H1 (cell line): ENCODE measurements around the gene NDUFB10. TPM values are rescaled to one million over a fixed set of nuclear protein-coding genes. Genes with fewer than 3 reads are reported as not detected.

Experiments used
- CTCF ChIA-PET: fragments of 300-600 bp; sonication (Branson Sonifier 250); formaldehyde crosslinking; loops from one replicate; lab custom pipeline; 2021; ENCODE audit not compliant: partially characterized antibody; lab: Charles Lee
- POLR2A ChIA-PET: fragments of 300-600 bp; sonication (Branson Sonifier 250); formaldehyde crosslinking; loops from one replicate; lab custom pipeline; 2021; ENCODE audit warnings: inconsistent platforms; ENCODE audit not compliant: partially characterized antibody; lab: Charles Lee
- DNase-seq, 2 experiments: peaks; one replicate each; pipeline versions ENCODE4 v3.0.0 to v3.0.0-alpha.2; 2010 to 2022; ENCODE audit warnings: low spot score in 2 of 2, low read depth in 1 of 2, mixed read lengths in 1 of 2
- FAIRE-seq: peaks from 2 replicates; lab custom pipeline; 2011; peaks lifted over from hg19 to GRCh38; lab: Jason Lieb, UNC
- H2AFZ ChIP-seq: 2 replicates; pipeline ENCODE4 v1.8.1; 2012; ENCODE audit warnings: low read length, inconsistent platforms
- H2AK5ac ChIP-seq: 2 replicates; pipeline ENCODE4 v1.6.1; 2013; ENCODE audit warnings: low read depth, low read length
- H2BK120ac ChIP-seq: replicated peaks from 2 replicates; pipeline ENCODE3; 2013; ENCODE audit warnings: low read depth, low read length, inconsistent platforms
- H2BK12ac ChIP-seq: 2 replicates; pipeline ENCODE4 v1.6.1; 2013; ENCODE audit warnings: low read depth, low read length
- H2BK15ac ChIP-seq: 2 replicates; pipeline ENCODE4 v1.6.1; 2013; ENCODE audit warnings: low read length
- H2BK20ac ChIP-seq: 2 replicates; pipeline ENCODE4 v1.6.1; 2013; ENCODE audit warnings: low read length
- H2BK5ac ChIP-seq: 2 replicates; pipeline ENCODE4 v1.6.1; 2013; ENCODE audit warnings: low read depth, low read length
- H3K14ac ChIP-seq: 2 replicates; pipeline ENCODE4 v1.6.1; 2013; ENCODE audit warnings: inconsistent platforms; ENCODE audit not compliant: insufficient read length
- H3K18ac ChIP-seq: 2 replicates; pipeline ENCODE4 v1.6.1; 2013; ENCODE audit warnings: low read length; ENCODE audit errors: extremely low read depth
- H3K23ac ChIP-seq: 2 replicates; pipeline ENCODE4 v1.6.1; 2013; ENCODE audit warnings: inconsistent platforms; ENCODE audit not compliant: insufficient read length
- H3K23me2 ChIP-seq: 2 replicates; pipeline ENCODE4 v1.6.1; 2013; ENCODE audit warnings: low read depth, low read length
- H3K27ac ChIP-seq: 2 replicates; pipeline ENCODE4 v1.6.1; 2011; ENCODE audit warnings: low read depth, low read length, inconsistent platforms
- H3K27me3 ChIP-seq, 4 experiments: replicated peaks in 1 of 4; 1 replicate in 1 of 4; 2 replicates in 3 of 4; pipeline versions ENCODE4 v1.6.1 to v1.8.1; 2011 to 2013; ENCODE audit warnings: low read length in 3 of 4, mild to moderate bottlenecking in 3 of 4, inconsistent platforms in 2 of 4, mixed read lengths in 2 of 4, moderate library complexity in 1 of 4; ENCODE audit not compliant: control insufficient read depth in 3 of 4, insufficient read depth in 3 of 4; ENCODE audit errors: extremely low read depth in 1 of 4
- H3K36me3 ChIP-seq, 4 experiments: 2 replicates each; pipeline versions ENCODE4 v1.6.1 to v1.8.1; 2011 to 2013; ENCODE audit warnings: mild to moderate bottlenecking in 4 of 4, low read length in 3 of 4, moderate library complexity in 2 of 4, control low read depth in 1 of 4, inconsistent platforms in 1 of 4; ENCODE audit not compliant: insufficient read depth in 4 of 4, control insufficient read depth in 2 of 4
- H3K4ac ChIP-seq: replicated peaks from 2 replicates; pipeline ENCODE3; 2013; ENCODE audit warnings: low read length, low read depth, mixed read lengths, inconsistent platforms; ENCODE audit not compliant: insufficient read length
- H3K4me1 ChIP-seq, 4 experiments: replicated peaks in 1 of 4; 1 replicate in 1 of 4; 2 replicates in 3 of 4; pipeline versions ENCODE4 v1.6.1 to v1.8.1; 2011 to 2013; ENCODE audit warnings: low read length in 3 of 4, inconsistent platforms in 2 of 4, mixed read lengths in 1 of 4; ENCODE audit not compliant: insufficient read depth in 4 of 4, control insufficient read depth in 3 of 4
- H3K4me2 ChIP-seq, 2 experiments: 2 replicates each; pipeline versions ENCODE4 v1.6.1 to v1.8.1; 2011 to 2013; ENCODE audit warnings: low read depth in 2 of 2, low read length in 2 of 2, control low read depth in 1 of 2, inconsistent platforms in 1 of 2, mild to moderate bottlenecking in 1 of 2; ENCODE audit not compliant: insufficient read depth in 1 of 2
- H3K4me3 ChIP-seq, 4 experiments: fragments of 200-600, 300-600 bp in 1 of 4; sonication (generic), shearing (Covaris generic), sonication (Bioruptor Twin) in 1 of 4; 2 replicates each; pipeline versions ENCODE4 v1.5.1 to v1.8.1; 2011 to 2016; ENCODE audit warnings: low read length in 4 of 4, low read depth in 3 of 4, control low read depth in 2 of 4, inconsistent platforms in 2 of 4, mild to moderate bottlenecking in 2 of 4, mixed read lengths in 1 of 4, moderate library complexity in 1 of 4; ENCODE audit not compliant: insufficient read depth in 2 of 4; ENCODE audit errors: extremely low read depth in 1 of 4
- H3K56ac ChIP-seq: replicated peaks from 2 replicates; pipeline ENCODE3; 2013; ENCODE audit warnings: low read depth, mild to moderate bottlenecking, mixed read lengths, low read length, inconsistent platforms; ENCODE audit not compliant: insufficient read length
- H3K79me1 ChIP-seq: 2 replicates; pipeline ENCODE4 v1.6.1; 2013; ENCODE audit warnings: low read depth, low read length, control low read depth
- H3K79me2 ChIP-seq, 2 experiments: 2 replicates each; pipeline versions ENCODE4 v1.6.1 to v1.8.1; 2012 to 2013; ENCODE audit warnings: low read length in 2 of 2, mild to moderate bottlenecking in 2 of 2, inconsistent platforms in 1 of 2; ENCODE audit not compliant: insufficient read depth in 2 of 2, control insufficient read depth in 1 of 2
- H3K9ac ChIP-seq, 4 experiments: replicated peaks in 1 of 4; 1 replicate in 1 of 4; 2 replicates in 3 of 4; pipeline versions ENCODE4 v1.6.1 to v1.8.1; 2011 to 2013; ENCODE audit warnings: low read depth in 3 of 4, low read length in 3 of 4, control low read depth in 2 of 4, mild to moderate bottlenecking in 2 of 4, moderate library complexity in 2 of 4, inconsistent platforms in 1 of 4; ENCODE audit errors: extremely low read depth in 1 of 4
- H3K9me3 ChIP-seq, 2 experiments: 2 replicates each; pipeline versions ENCODE4 v1.6.1 to v1.8.1; 2012 to 2013; ENCODE audit warnings: mild to moderate bottlenecking in 2 of 2, moderate library complexity in 2 of 2, control low read depth in 1 of 2, inconsistent platforms in 1 of 2, low read depth in 1 of 2, low read length in 1 of 2, mixed read lengths in 1 of 2; ENCODE audit not compliant: insufficient read depth in 2 of 2
- H4K20me1 ChIP-seq, 2 experiments: replicated peaks in 1 of 2; 2 replicates each; pipeline versions ENCODE3 to v1.8.1; 2011 to 2013; ENCODE audit warnings: inconsistent platforms in 2 of 2, low read length in 2 of 2, mild to moderate bottlenecking in 1 of 2; ENCODE audit not compliant: insufficient read depth in 2 of 2, control insufficient read depth in 1 of 2
- H4K5ac ChIP-seq: 2 replicates; pipeline ENCODE4 v1.6.1; 2013; ENCODE audit warnings: low read length, low read depth, mixed read lengths, inconsistent platforms; ENCODE audit not compliant: insufficient read length
- H4K8ac ChIP-seq: 2 replicates; pipeline ENCODE4 v1.8.0; 2013; ENCODE audit warnings: mild to moderate bottlenecking, moderate library complexity, low read length, inconsistent platforms; ENCODE audit not compliant: insufficient read depth; ENCODE audit errors: extremely low read depth
- H4K91ac ChIP-seq: replicated peaks from 2 replicates; pipeline ENCODE3; 2013; ENCODE audit warnings: low read length, mixed read lengths, inconsistent platforms; ENCODE audit not compliant: insufficient read length
- ASH2L ChIP-seq: fragments of 200-600, 300-600 bp; sonication (generic); IDR thresholded peaks from one replicate; pipeline ENCODE4 v1.7.1; 2017; ENCODE audit warnings: low read length
- ATF3 ChIP-seq: IDR thresholded peaks from 2 replicates; pipeline ENCODE4 v1.6.1; 2011; ENCODE audit warnings: low read depth, mild to moderate bottlenecking, low read length; ENCODE audit not compliant: insufficient read depth
- CHD1 ChIP-seq: IDR thresholded peaks from 2 replicates; pipeline ENCODE4 v1.6.1; 2012; ENCODE audit warnings: low read depth, low read length, improper control_type of control experiment
- CREB1 ChIP-seq: IDR thresholded peaks from 2 replicates; pipeline ENCODE4 v1.6.1; 2012; ENCODE audit warnings: inconsistent platforms
- HDAC6 ChIP-seq: IDR thresholded peaks from one replicate; pipeline ENCODE4 v1.7.1; 2012; ENCODE audit warnings: low read depth, mild to moderate bottlenecking, inconsistent platforms, low read length, moderate library complexity
- NRF1 ChIP-seq: IDR thresholded peaks from 2 replicates; pipeline ENCODE4 v1.6.1; 2011; ENCODE audit warnings: mild to moderate bottlenecking, low read depth, low read length, improper control_type of control experiment
- PHF8 ChIP-seq: fragments of 200-600 bp; sonication (generic); conservative IDR thresholded peaks from 2 replicates; pipeline ENCODE4 v1.7.1; 2012; ENCODE audit warnings: low read depth, mild to moderate bottlenecking, inconsistent platforms, low read length, moderate library complexity
- RFX5 ChIP-seq: IDR thresholded peaks from 2 replicates; pipeline ENCODE4 v1.6.1; 2011; ENCODE audit warnings: low read depth, low read length, improper control_type of control experiment, borderline replicate concordance
- RNF2 ChIP-seq: fragments of 200-900, 300-1000 bp; sonication (generic); IDR thresholded peaks from 2 replicates; pipeline ENCODE4 v1.7.1; 2016; ENCODE audit warnings: borderline replicate concordance, low read depth, mild to moderate bottlenecking, antibody characterized with exemption, low read length; ENCODE audit not compliant: poor library complexity, severe bottlenecking; ENCODE audit errors: missing control alignments
- RXRA ChIP-seq: IDR thresholded peaks from 2 replicates; pipeline ENCODE4 v1.6.1; 2011; ENCODE audit warnings: low read depth, mild to moderate bottlenecking, low read length, moderate library complexity; ENCODE audit not compliant: insufficient read depth
- SIX5 ChIP-seq: IDR thresholded peaks from 2 replicates; pipeline ENCODE4 v1.6.1; 2011; ENCODE audit warnings: mild to moderate bottlenecking, low read depth, low read length
- SP4 ChIP-seq: IDR thresholded peaks from 2 replicates; pipeline ENCODE4 v1.6.1; 2012; ENCODE audit warnings: low read length, inconsistent platforms
- TAF1 ChIP-seq: IDR thresholded peaks from 2 replicates; pipeline ENCODE4 v1.6.1; 2011; ENCODE audit warnings: mild to moderate bottlenecking, low read depth, low read length
- WGBS, 2 experiments: shearing (Covaris generic) in 1 of 2; methylation state at CpG; one replicate each; pipeline versions ENCODE4 v1.1.6 to v1.1.7; 2013 to 2015; ENCODE audit warnings: low lambda C conversion rate in 2 of 2, mixed read lengths in 2 of 2, inconsistent platforms in 1 of 2, low coverage in 1 of 2, missing lambda C conversion rate in 1 of 2; ENCODE audit not compliant: insufficient replicate concordance in 2 of 2, insufficient coverage in 1 of 2, insufficient read length in 1 of 2; ENCODE audit errors: extremely low coverage in 1 of 2, missing lambda C conversion rate in 1 of 2; 5-methylcytosine and 5-hydroxymethylcytosine counted together
- polyA plus RNA-seq, 7 experiments: library from polyadenylated mRNA; depleted of rRNA in 3 of 7; stranded (reverse) in 5 of 7; unstranded in 2 of 7; fragments of >200 nt in 5 of 7; fragments of 200-250 nt in 2 of 7; gene quantifications; 1 replicate in 5 of 7; 2 replicates in 1 of 7; 4 replicates in 1 of 7; pipeline versions ENCODE4 v1.2.1 to v1.2.3, GENCODE V29; 2011 to 2013; ENCODE audit warnings: missing spikeins in 2 of 7, mixed read lengths in 2 of 7
- total RNA-seq: library from RNA; stranded (reverse); fragmentation: NEBNext Ultra II Directional; extraction: Animal tissue kit (Norgen Biotek cat#: 25700); gene quantifications from 2 replicates; pipeline ENCODE4 v1.2.1, GENCODE V29; 2021
- TF ChIP-seq, protein P1 (sequence below): IDR thresholded peaks from 2 replicates; pipeline ENCODE4 v1.6.1; 2011; ENCODE audit warnings: low read length, improper control_type of control experiment

Gene NDUFB10
- total and polyA plus RNA-seq, 2 of the 8 experiments (the other 6 are each of a cell fraction or from before 2014, with no cell fraction given): 183 to 194 TPM

- DNase-seq: no peak
- Histone ChIP-seq H3K4me3 (no peak overlapping the region), H2BK15ac (no peak overlapping the region), H2AFZ (no peak overlapping the region), H4K5ac (no peak overlapping the region), H3K4ac (no peak overlapping the region), H2BK12ac (no peak overlapping the region), H3K14ac (no peak overlapping the region), H3K23ac (no peak overlapping the region), H3K56ac (no peak overlapping the region), H2BK120ac (no peak overlapping the region), H2AK5ac (no peak overlapping the region), H4K8ac (no peak overlapping the region; the same call in 1 of the 2 replicates), H3K36me3 (no peaks in the 10 kb centered on the region), H4K20me1 (peaks cover 0 to 5% of the 10 kb centered on the region in 2 experiments), H3K4me2 (no peak overlapping the region), H3K79me1 (no peaks in the 10 kb centered on the region), H4K91ac (no peak overlapping the region), H3K79me2 (no peaks in the 10 kb centered on the region), H3K27me3 (peaks cover 4 to 29% (median 23%) of the 10 kb centered on the region in 4 experiments), H3K9ac (no peak overlapping the region), H3K18ac (no peak overlapping the region), H3K27ac (no peak overlapping the region), H3K23me2 (no peaks in the 10 kb centered on the region), H3K9me3 (no peaks in the 10 kb centered on the region), H3K4me1 (peaks cover 0 to 38% (median 14%) of the 10 kb centered on the region in 4 experiments; a peak in 6 of 7 replicates), H2BK5ac (no peak overlapping the region), H2BK20ac (no peak overlapping the region)
- 87% methylated on average over 14 of the region's 17 CpGs; no CpG with 5 or more reads in 1 of the 2 experiments for WGBS, 2 experiments
- ChIA-PET CTCF (no interaction called here), POLR2A (interaction anchor here (0.5 to 1.1 kb wide), 2 partner anchors 43 to 49 kb away, joined by 3 to 6 read pairs; no protein-coding TSS in a partner anchor)
- FAIRE-seq: no peak
- TF ChIP-seq SIX5: no peak
- no peak for TF ChIP-seq CREB1
- TF ChIP-seq HDAC6: no peak
- no peak for TF ChIP-seq RFX5
- TF ChIP-seq, protein P1, sequence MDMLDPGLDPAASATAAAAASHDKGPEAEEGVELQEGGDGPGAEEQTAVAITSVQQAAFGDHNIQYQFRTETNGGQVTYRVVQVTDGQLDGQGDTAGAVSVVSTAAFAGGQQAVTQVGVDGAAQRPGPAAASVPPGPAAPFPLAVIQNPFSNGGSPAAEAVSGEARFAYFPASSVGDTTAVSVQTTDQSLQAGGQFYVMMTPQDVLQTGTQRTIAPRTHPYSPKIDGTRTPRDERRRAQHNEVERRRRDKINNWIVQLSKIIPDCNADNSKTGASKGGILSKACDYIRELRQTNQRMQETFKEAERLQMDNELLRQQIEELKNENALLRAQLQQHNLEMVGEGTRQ: no peak
- TF ChIP-seq CHD1: no peak
- no peak for TF ChIP-seq RXRA
- no peak for TF ChIP-seq NRF1
- no peak for TF ChIP-seq SP4
- no peak for TF ChIP-seq ASH2L
- no peak for TF ChIP-seq RNF2
- no peak for TF ChIP-seq PHF8
- no peak for TF ChIP-seq TAF1
- TF ChIP-seq ATF3: no peak
Measured at GRCh38 chr16:1912215-1912543, 47.2 kb upstream of the NDUFB10 start.
